GM12878 (cell line): ENCODE results near the gene HSPA1A. TPM values are rescaled to one million over a fixed set of nuclear protein-coding genes. Genes with fewer than 3 reads are reported as not detected.
"Not testable (repeated sequence)": the region's sequence is repeated elsewhere in the genome, so short reads cannot be mapped to it uniquely, and the experiment has no call there.

Experiments used
- ATAC-seq: fragments of 200-7000 bp; cut with Tn5 transposase; 3 replicates; pipeline ENCODE4 v1.9.1; 2020; ENCODE audit warnings: mild to moderate bottlenecking, moderate library complexity
- BruUV-seq: library from RNA; stranded (reverse); fragments of 400-500 nt; replicated peaks from 2 replicates; lab custom pipeline; 2021; lab: Mats Ljungman, UMichigan
- CTCF ChIA-PET: fragments of 300-600 bp; sonication (Branson Sonifier 250); formaldehyde crosslinking; extraction: SDS; loops from one replicate; lab custom pipeline; 2021; ENCODE audit warnings: inconsistent platforms; lab: Yijun Ruan, JAX
- POLR2A ChIA-PET: fragments of 350-600 bp; formaldehyde crosslinking; extraction: SDS; loops from one replicate; lab custom pipeline; 2021; ENCODE audit warnings: inconsistent platforms; lab: Charles Lee
- RAD21 ChIA-PET: fragments of 300-600 bp; sonication (Branson Sonifier 250); formaldehyde crosslinking; loops from one replicate; lab custom pipeline; 2023; ENCODE audit warnings: antibody characterized with exemption; ENCODE audit not compliant: unreplicated experiment; lab: Charles Lee
- SMC1A ChIA-PET: fragments of 300-600 bp; sonication (Branson Sonifier 250); formaldehyde crosslinking; loops from one replicate; lab custom pipeline; 2023; ENCODE audit not compliant: unreplicated experiment, uncharacterized antibody; lab: Charles Lee
- DNase-seq: peaks from one replicate; pipeline ENCODE4 v3.0.0-alpha.2; 2011; ENCODE audit warnings: low read depth, low spot score
- FAIRE-seq: peaks from 3 replicates; lab custom pipeline; 2011; peaks lifted over from hg19 to GRCh38; lab: Jason Lieb, UNC
- H2AFZ ChIP-seq: 2 replicates; pipeline ENCODE4 v1.6.0; 2011; ENCODE audit warnings: low read depth, low read length, control low read depth; ENCODE audit not compliant: control insufficient read depth
- H3K27ac ChIP-seq: 2 replicates; pipeline ENCODE4 v1.5.1; 2011; ENCODE audit warnings: control low read depth; ENCODE audit not compliant: control insufficient read depth, insufficient read depth
- H3K27me3 ChIP-seq, 2 experiments: replicated peaks in 1 of 2; 2 replicates each; pipeline versions ENCODE4 v1.6.0 to v1.6.1; 2011; ENCODE audit warnings: low read length in 1 of 2; ENCODE audit not compliant: control insufficient read depth in 2 of 2, insufficient read depth in 2 of 2
- H3K36me3 ChIP-seq, 2 experiments: 2 replicates each; pipeline ENCODE4 v1.5.1; 2011; ENCODE audit warnings: low read length in 1 of 2; ENCODE audit not compliant: control insufficient read depth in 2 of 2, insufficient read depth in 2 of 2
- H3K4me1 ChIP-seq: 2 replicates; pipeline ENCODE4 v1.6.1; 2011; ENCODE audit warnings: mild to moderate bottlenecking, low read length, moderate library complexity, mixed read lengths; ENCODE audit not compliant: control insufficient read depth, insufficient read depth
- H3K4me2 ChIP-seq: 2 replicates; pipeline ENCODE4 v1.6.0; 2011; ENCODE audit warnings: control low read depth; ENCODE audit not compliant: control insufficient read depth, insufficient read depth
- H3K4me3 ChIP-seq: fragments of 200-600 bp; sonication (generic); 2 replicates; pipeline ENCODE4 v1.5.1; 2016
- H3K79me2 ChIP-seq: 2 replicates; pipeline ENCODE4 v1.6.0; 2011; ENCODE audit warnings: low read length; ENCODE audit not compliant: control insufficient read depth, insufficient read depth
- H3K9ac ChIP-seq: 2 replicates; pipeline ENCODE4 v1.8.0; 2011; ENCODE audit warnings: low read length, control low read depth, mixed read lengths; ENCODE audit not compliant: control insufficient read depth, insufficient read depth
- H3K9me3 ChIP-seq: replicated peaks from 3 replicates; pipeline ENCODE4 v1.5.1; 2011; ENCODE audit warnings: mild to moderate bottlenecking, low read length; ENCODE audit not compliant: control insufficient read depth, insufficient read depth
- H4K20me1 ChIP-seq: 2 replicates; pipeline ENCODE4 v1.6.0; 2011; ENCODE audit not compliant: control insufficient read depth, insufficient read depth
- ATF7 ChIP-seq: fragments of 450-650 bp; IDR thresholded peaks from 2 replicates; pipeline ENCODE4 v1.6.1; 2016; ENCODE audit warnings: low read depth, mild to moderate bottlenecking
- ETV6 ChIP-seq, 2 experiments: fragments of 450-650 bp in 1 of 2; IDR thresholded peaks in 1 of 2; conservative IDR thresholded peaks in 1 of 2; 2 replicates each; pipeline ENCODE4 v1.6.1; 2014; ENCODE audit warnings: antibody characterized with exemption in 1 of 2, borderline replicate concordance in 1 of 2, low read depth in 1 of 2, mild to moderate bottlenecking in 1 of 2, moderate library complexity in 1 of 2
- RAD21 ChIP-seq: IDR thresholded peaks from 2 replicates; pipeline ENCODE4 v1.6.1; 2011; ENCODE audit warnings: mild to moderate bottlenecking, low read depth, low read length, moderate library complexity; ENCODE audit not compliant: insufficient read depth
- WGBS: methylation state at CpG from one replicate; pipeline ENCODE4 v1.1.6; 2016; ENCODE audit warnings: low lambda C conversion rate; ENCODE audit not compliant: insufficient replicate concordance, insufficient coverage; ENCODE audit errors: missing lambda C conversion rate; 5-methylcytosine and 5-hydroxymethylcytosine counted together
- in situ Hi-C: fragments of 300-500 bp; cut with MboI; formaldehyde crosslinking; loops from 9 replicates; pipeline ENCODE4 v1.14.3; 2018; ENCODE audit warnings: mixed read lengths
- intact Hi-C: fragments of 100-400 bp; cut with micrococcal nuclease; formaldehyde crosslinking; loops from one replicate; pipeline ENCODE4 v1.14.2; 2022; ENCODE audit not compliant: unreplicated experiment
- polyA plus RNA-seq, 11 experiments: library from polyadenylated mRNA; depleted of rRNA in 4 of 11; unstranded in 6 of 11; stranded (reverse) in 5 of 11; fragments of >200 nt; fragmentation: Nextera tagmentation in 4 of 11; fragmentation: Illumina TruSeq in 1 of 11; extraction: Ambion mirVana in 4 of 11; extraction: Trizol in 1 of 11; gene quantifications; 1 replicate in 1 of 11; 2 replicates in 10 of 11; pipeline versions ENCODE4 v1.2.1 to v1.2.3, GENCODE V29; 2011 to 2016; ENCODE audit warnings: inconsistent platforms in 2 of 11, missing spikeins in 2 of 11, low read depth in 1 of 11
- total RNA-seq, 4 experiments: library from RNA; depleted of rRNA in 3 of 4; stranded (reverse); fragments of >200 nt in 3 of 4; fragmentation: Illumina TruSeq in 1 of 4; extraction: Trizol in 1 of 4; gene quantifications; 2 replicates each; pipeline versions ENCODE4 v1.2.1 to v1.2.3, GENCODE V29; 2013 to 2021
- TF ChIP-seq, protein P1 (sequence below): fragments of 450-650 bp; IDR thresholded peaks from 2 replicates; pipeline ENCODE4 v1.6.1; 2016; ENCODE audit warnings: mild to moderate bottlenecking
- TF ChIP-seq, protein P2 (sequence below), 3 experiments: IDR thresholded peaks in 2 of 3; conservative IDR thresholded peaks in 1 of 3; 2 replicates each; pipeline ENCODE4 v1.5.1; 2011; ENCODE audit warnings: low read depth in 3 of 3, low read length in 3 of 3, mild to moderate bottlenecking in 3 of 3, control low read depth in 2 of 3, moderate library complexity in 2 of 3, inconsistent platforms in 1 of 3, mixed read lengths in 1 of 3; ENCODE audit not compliant: control insufficient read depth in 2 of 3, insufficient read depth in 1 of 3; ENCODE audit errors: extremely low read depth in 1 of 3

HSPA1A gene
- total and polyA plus RNA-seq, 10 of the 15 experiments (the other 5 are each of a cell fraction or from before 2014, with no cell fraction given), result 0.29 to 51.8 (median 17.5) TPM

DNA sequence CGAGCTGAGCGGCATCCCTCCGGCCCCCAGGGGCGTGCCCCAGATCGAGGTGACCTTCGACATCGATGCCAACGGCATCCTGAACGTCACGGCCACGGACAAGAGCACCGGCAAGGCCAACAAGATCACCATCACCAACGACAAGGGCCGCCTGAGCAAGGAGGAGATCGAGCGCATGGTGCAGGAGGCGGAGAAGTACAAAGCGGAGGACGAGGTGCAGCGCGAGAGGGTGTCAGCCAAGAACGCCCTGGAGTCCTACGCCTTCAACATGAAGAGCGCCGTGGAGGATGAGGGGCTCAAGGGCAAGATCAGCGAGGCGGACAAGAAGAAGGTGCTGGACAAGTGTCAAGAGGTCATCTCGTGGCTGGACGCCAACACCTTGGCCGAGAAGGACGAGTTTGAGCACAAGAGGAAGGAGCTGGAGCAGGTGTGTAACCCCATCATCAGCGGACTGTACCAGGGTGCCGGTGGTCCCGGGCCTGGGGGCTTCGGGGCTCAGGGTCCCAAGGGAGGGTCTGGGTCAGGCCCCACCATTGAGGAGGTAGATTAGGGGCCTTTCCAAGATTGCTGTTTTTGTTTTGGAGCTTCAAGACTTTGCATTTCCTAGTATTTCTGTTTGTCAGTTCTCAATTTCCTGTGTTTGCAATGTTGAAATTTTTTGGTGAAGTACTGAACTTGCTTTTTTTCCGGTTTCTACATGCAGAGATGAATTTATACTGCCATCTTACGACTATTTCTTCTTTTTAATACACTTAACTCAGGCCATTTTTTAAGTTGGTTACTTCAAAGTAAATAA lies 2.0 kb downstream of the HSPA1A start:
- Histone ChIP-seq H2AFZ (peak overlapping the region; percentile 12), H3K4me2 (peak overlapping the region; percentile 60), H3K4me1 (peaks cover 21% of the 10 kb centered on the region), H3K4me3 (peak overlapping the region; percentile 52; the same call in 1 of the 2 replicates)
- TF ChIP-seq ATF7, result peak; percentile 30; the same call in 1 of the 2 replicates
- TF ChIP-seq, protein P1, sequence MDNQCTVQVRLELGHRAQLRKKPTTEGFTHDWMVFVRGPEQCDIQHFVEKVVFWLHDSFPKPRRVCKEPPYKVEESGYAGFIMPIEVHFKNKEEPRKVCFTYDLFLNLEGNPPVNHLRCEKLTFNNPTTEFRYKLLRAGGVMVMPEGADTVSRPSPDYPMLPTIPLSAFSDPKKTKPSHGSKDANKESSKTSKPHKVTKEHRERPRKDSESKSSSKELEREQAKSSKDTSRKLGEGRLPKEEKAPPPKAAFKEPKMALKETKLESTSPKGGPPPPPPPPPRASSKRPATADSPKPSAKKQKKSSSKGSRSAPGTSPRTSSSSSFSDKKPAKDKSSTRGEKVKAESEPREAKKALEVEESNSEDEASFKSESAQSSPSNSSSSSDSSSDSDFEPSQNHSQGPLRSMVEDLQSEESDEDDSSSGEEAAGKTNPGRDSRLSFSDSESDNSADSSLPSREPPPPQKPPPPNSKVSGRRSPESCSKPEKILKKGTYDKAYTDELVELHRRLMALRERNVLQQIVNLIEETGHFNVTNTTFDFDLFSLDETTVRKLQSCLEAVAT, result 0 out of 2 replicates have a peak, but pooled peaks have one; percentile 16
- TF ChIP-seq, protein P2, sequence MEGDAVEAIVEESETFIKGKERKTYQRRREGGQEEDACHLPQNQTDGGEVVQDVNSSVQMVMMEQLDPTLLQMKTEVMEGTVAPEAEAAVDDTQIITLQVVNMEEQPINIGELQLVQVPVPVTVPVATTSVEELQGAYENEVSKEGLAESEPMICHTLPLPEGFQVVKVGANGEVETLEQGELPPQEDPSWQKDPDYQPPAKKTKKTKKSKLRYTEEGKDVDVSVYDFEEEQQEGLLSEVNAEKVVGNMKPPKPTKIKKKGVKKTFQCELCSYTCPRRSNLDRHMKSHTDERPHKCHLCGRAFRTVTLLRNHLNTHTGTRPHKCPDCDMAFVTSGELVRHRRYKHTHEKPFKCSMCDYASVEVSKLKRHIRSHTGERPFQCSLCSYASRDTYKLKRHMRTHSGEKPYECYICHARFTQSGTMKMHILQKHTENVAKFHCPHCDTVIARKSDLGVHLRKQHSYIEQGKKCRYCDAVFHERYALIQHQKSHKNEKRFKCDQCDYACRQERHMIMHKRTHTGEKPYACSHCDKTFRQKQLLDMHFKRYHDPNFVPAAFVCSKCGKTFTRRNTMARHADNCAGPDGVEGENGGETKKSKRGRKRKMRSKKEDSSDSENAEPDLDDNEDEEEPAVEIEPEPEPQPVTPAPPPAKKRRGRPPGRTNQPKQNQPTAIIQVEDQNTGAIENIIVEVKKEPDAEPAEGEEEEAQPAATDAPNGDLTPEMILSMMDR (IDR thresholded peaks at IDR 0.05 in 2 of 3, conservative IDR thresholded peaks at IDR 0.05 in 1 of 3; ENCODE audit: control insufficient read depth in 2 of 3, extremely low read depth in 1 of 3, insufficient read depth in 1 of 3, low read depth in 3 of 3, low read length in 3 of 3), result peak in 1 of 3 experiments; percentile 40; a peak in 1 of 6 replicates
- TF ChIP-seq RAD21, result peak; percentile 33; the same call in 1 of the 2 replicates
- TF ChIP-seq ETV6 (conservative IDR thresholded peaks at IDR 0.05 in 1 of 2, IDR thresholded peaks at IDR 0.05 in 1 of 2; ENCODE audit: borderline replicate concordance in 1 of 2, low read depth in 1 of 2), result peak in 1 of 2 experiments; percentile 14; a peak in 1 of 4 replicates
- intact Hi-C loops, in situ Hi-C loops, FAIRE-seq, ATAC-seq, H3K27ac ChIP-seq, H3K36me3 ChIP-seq, H3K9ac ChIP-seq, H3K79me2 ChIP-seq, DNase-seq, H3K27me3 ChIP-seq, H4K20me1 ChIP-seq, H3K9me3 ChIP-seq: not testable (repeated sequence)
- WGBS, result 15% methylated on average over 10 of the region's 37 CpGs
- CTCF ChIA-PET, result interaction anchor here (1.4 to 1.9 kb wide), 2 partner anchors 27 to 88 kb away, joined by 5 to 6 read pairs; partner anchors contain the start of gene DDAH2
- POLR2A ChIA-PET, result interaction anchor here (0.6 to 11.3 kb wide), 3 partner anchors 11 to 611 kb away, joined by 4 to 158 read pairs (median 5); partner anchors contain the start of genes CLIC1, LSM2 and MSH5
- RAD21 ChIA-PET, result interaction anchor here (1.0 to 1.5 kb wide), 3 partner anchors 10 to 13 kb away, joined by 3 to 5 read pairs (median 3); partner anchors contain the start of gene LSM2
- SMC1A ChIA-PET, result interaction anchor here (1.0 to 1.5 kb wide), 4 partner anchors 11 to 43 kb away, joined by 3 to 9 read pairs (median 4); partner anchors contain the start of gene LSM2
- BruUV-seq, result TSS peak; percentile 56
